Amniotic epithelial cell (primary cell): Measurements from ENCODE around the gene HIVEP2.
A peak's percentile ranks its signal among the peaks of the same experiment; 100 is the strongest.

ENCODE experiments used
- DNase-seq: peaks from one replicate; pipeline ENCODE4 v3.0.0-alpha.2; 2010; ENCODE audit warnings: low read depth

The HIVEP2 gene

DNA sequence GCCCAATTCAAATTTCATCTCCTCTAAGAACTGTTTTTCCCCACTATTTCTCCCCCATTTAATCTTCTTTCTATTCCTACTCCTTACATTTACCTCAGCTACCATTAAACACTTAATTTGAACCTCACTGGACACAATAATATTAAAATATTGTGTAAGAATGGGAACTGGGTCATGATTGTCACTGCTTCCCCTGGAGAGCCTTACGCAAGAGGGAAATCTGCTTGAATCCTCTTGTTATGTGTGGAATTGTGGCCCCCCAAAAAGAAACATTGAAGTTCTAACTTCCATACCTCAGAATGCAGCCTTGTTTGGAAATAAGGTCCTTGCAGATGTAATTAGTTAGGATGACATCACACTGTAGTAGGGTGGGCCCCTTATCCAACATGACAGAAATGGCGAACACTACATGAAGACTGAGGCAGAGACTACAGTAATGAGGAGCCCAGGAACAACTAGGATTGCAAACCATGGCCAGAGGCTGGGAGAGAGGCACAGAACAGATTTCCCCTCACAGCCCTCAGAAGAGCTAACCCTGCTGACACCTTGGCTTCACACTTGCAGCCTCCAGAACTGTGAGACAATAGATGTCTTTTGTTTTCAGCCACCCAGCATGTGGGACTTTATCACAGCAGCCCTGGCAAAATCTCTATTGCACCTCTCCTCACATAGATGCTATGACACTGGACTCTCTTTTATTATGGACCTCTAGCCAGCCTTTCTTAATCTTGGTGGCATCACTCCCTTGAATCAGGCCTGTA is 29.9 kb downstream of the HIVEP2 start:
- no peak for DNase-seq

GRCh38 chr6:142914369-142914768 is 30.6 kb downstream of the HIVEP2 start:
- DNase-seq = no peak

GRCh38 chr6:142913511-142914047 is 31.4 kb downstream of the HIVEP2 start:
- DNase-seq = no peak

- DNase-seq = no peak
These were observed 31.9 kb downstream of the HIVEP2 start for GRCh38 chr6:142913036-142913510.

DNA sequence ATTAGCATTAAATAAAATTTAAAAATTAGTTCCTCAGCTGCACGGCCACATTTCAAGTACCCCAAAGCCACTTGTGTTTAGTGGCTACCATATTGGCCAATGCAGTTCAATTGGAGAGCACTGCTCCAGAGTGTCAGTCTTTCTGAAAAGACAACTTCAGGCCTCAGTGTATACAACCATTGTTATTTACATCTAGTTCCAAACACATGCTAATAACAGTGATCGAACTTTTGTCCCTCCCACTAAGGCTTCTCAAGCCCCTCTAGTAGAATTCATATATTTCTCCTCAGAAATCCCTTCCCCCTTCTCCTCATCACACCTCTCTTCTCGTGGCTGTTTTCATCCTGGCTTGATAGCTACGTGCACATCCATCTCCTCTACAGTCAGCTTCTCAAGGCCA is 32.9 kb downstream of the HIVEP2 start:
- no peak for DNase-seq

DNA sequence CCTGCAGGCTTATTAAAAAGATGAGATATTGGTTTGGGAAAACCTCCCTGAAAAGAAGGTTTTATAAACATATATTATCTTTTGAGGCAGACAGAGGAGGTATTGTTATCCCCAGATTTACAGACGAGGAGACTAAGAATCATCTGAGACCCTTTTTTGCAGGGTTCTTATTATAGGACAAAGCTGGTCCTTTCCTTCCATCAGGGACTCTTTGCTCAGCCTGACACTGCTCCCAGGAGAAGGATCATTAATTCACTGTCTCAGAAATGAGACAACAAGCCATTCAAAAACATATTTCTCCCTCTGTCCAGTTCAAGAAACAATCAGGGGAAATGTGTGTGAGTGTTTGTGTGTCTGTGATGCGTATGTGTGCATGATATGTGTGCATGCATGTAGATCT is 33.5 kb downstream of the HIVEP2 start:
- no peak for DNase-seq

DNA sequence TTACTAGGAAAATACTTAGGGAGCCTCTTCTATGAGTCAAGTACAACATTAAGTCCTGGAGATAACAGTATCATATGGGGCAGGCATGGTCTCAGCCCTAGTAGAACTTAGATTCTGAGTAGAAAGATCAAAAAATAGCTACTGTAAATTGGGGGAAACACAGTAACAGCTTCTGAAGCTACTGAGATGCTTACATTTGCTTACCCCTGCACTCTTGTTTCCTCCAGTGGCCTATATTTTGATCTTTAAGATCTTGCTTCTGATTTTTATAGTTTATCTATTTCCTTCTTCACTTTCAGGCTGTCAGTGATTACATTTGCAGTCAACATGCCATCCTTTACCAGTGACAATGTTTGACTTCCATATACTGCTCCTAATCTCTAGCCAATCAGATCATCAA is 35.3 kb downstream of the HIVEP2 start:
- peak; percentile 38 for DNase-seq

DNA sequence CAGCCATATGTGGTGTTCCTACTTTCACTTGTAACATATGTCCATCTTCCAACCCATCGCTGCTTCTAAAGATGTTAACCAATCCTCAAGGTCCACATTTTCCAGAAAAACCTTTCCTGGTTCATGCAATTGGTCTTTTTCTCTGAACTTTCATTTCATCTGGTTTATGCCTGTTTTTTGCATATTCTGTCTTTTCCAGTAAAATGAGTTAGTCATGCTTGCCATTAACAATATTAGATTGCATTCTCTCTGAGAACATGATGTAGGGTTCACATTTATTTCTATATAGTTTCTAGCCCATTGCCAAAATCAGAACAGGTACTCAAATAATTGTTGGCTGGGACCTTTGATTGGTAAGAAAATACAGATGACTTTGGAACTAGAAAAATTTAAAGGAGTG is 36.7 kb downstream of the HIVEP2 start:
- no peak for DNase-seq

DNA sequence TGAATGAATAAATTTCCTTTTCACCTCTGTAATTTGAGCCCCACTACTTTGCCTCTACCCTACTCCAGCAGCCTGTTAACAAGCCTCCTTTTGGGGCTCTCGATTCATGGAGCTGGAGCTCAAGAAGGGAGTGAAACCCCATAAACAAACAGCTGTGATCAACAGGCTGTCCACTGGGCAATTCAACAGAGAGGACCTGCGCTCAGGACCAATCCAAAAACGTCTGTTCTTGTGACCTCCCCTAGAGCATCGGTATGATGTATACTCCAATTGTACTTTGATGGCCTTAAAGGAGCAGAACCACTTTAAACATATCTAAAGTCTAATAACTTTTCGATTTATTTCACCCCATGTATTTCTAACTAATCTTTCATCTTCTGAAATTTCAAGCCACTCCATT is 37.4 kb downstream of the HIVEP2 start:
- no peak for DNase-seq

- no peak for DNase-seq
These were observed 38.0 kb downstream of the HIVEP2 start for GRCh38 chr6:142906945-142907470.

GRCh38 chr6:142903812-142904211 is 41.2 kb downstream of the HIVEP2 start:
- DNase-seq = no peak

DNA sequence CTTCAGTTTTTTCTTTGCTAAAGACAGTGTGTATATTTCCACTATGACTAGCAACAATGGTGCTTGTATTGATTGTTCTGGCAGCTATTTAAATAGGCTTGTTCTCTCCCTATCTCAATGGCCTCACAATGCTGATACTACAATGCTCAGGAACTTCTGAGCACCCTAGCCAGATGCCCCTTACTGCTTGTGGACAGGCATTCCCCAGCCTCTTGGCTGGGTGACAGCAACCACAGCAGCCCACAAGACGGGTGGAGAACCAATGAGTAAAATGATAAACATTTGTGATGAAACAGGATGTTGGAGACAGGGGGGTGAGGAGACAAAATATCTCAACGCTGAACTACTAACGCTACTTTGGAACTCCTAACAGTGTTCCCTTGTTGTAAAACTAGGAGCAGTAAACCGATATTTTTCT is 42.3 kb downstream of the HIVEP2 start:
- peak; percentile 99 for DNase-seq

GRCh38 chr6:142901611-142902010 is 43.4 kb downstream of the HIVEP2 start:
- DNase-seq = no peak

- DNase-seq = no peak
These were observed 44.6 kb downstream of the HIVEP2 start for GRCh38 chr6:142900227-142900971.

GRCh38 chr6:142898927-142899895 is 45.8 kb downstream of the HIVEP2 start:
- no peak for DNase-seq

DNA sequence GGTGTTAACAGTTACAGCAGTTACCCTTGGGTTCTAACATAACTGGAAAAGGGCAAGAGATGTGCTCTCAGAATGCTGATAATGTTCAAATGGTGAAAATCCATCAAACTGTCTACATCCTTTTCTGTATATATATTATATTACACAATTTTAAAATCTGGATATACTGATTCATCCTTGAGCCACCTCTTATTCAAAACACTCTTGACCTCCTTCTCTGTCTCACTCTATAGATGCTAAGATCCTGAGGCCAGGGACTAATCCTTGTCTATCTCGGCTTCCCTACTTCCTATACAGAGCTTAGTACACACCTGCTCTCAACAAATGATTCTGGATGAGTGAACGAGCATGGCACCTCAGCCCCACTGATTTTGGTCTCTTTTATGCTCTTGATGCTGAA is 47.3 kb downstream of the HIVEP2 start:
- DNase-seq = no peak

GRCh38 chr6:142896732-142897131 is 48.2 kb downstream of the HIVEP2 start:
- DNase-seq = no peak

DNA sequence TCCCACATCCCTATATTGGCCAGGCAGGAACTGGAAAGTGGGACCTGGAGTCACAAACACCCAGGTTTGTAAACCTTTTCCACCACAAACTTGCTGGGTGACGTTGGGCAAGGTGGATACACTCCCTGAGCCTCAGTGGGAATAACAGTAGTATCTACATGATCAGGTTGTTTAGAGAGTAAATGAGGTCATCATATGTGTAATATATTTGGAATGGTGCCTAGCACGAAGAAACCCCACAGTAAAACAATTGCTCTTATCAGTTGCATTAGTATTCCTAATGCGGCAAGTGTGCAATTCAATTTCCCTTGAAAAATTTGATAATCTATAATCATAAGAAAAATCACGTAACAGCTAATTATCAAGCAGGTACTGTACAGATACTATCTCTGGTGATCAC is 51.9 kb downstream of the HIVEP2 start:
- peak; percentile 81 for DNase-seq

GRCh38 chr6:142892254-142893021 is 52.5 kb downstream of the HIVEP2 start:
- no peak for DNase-seq

- no peak for DNase-seq
These were observed 53.5 kb downstream of the HIVEP2 start for GRCh38 chr6:142891454-142891853.

GRCh38 chr6:142888456-142888855 is 56.5 kb downstream of the HIVEP2 start:
- no peak for DNase-seq
